SK-N-SH treated with all-trans-retinoic acid at 6 μM for 48 hours (cell line): ENCODE results near the gene CHPF.

Source experiments
- ATAC-seq: fragments of 200-7000 bp; cut with Tn5 transposase; 3 replicates; pipeline ENCODE4 v1.9.1; 2020; ENCODE audit warnings: mild to moderate bottlenecking, moderate library complexity
- BACH2 ChIP-seq: fragments of 250-450 bp; sonication (Bioruptor Pico); IDR thresholded peaks from 2 replicates; pipeline ENCODE4 v1.9.0; 2021; ENCODE audit warnings: mild to moderate bottlenecking, borderline replicate concordance
- CSDC2 ChIP-seq: fragments of 250-450 bp; sonication (Bioruptor Pico); IDR thresholded peaks from 2 replicates; pipeline ENCODE4 v1.5.0; 2020; ENCODE audit warnings: mild to moderate bottlenecking, moderate library complexity
- GLIS3 ChIP-seq: fragments of 250-450 bp; sonication (Bioruptor Pico); IDR thresholded peaks from 2 replicates; pipeline ENCODE4 v1.5.0; 2020; ENCODE audit warnings: mild to moderate bottlenecking, moderate library complexity
- OSR1 ChIP-seq: fragments of 250-450 bp; sonication (Bioruptor Pico); IDR thresholded peaks from 2 replicates; pipeline ENCODE4 v1.8.0; 2022; ENCODE audit warnings: moderate library complexity, mild to moderate bottlenecking, inconsistent platforms
- PATZ1 ChIP-seq: fragments of 250-450 bp; sonication (Bioruptor Pico); IDR thresholded peaks from 2 replicates; pipeline ENCODE4 v1.8.0; 2020; ENCODE audit warnings: mild to moderate bottlenecking, moderate library complexity, borderline replicate concordance
- PPARA ChIP-seq: fragments of 250-450 bp; sonication (Bioruptor Pico); IDR thresholded peaks from 2 replicates; pipeline ENCODE4 v1.5.0; 2020; ENCODE audit warnings: mild to moderate bottlenecking, borderline replicate concordance
- RARB ChIP-seq: fragments of 250-450 bp; sonication (Bioruptor Pico); IDR thresholded peaks from 2 replicates; pipeline ENCODE4 v1.8.0; 2021; ENCODE audit warnings: mild to moderate bottlenecking, moderate library complexity
- SNAI2 ChIP-seq: fragments of 250-450 bp; sonication (Bioruptor Pico); IDR thresholded peaks from 2 replicates; pipeline ENCODE4 v1.5.0; 2020; ENCODE audit warnings: mild to moderate bottlenecking, moderate library complexity
- TCF4 ChIP-seq: fragments of 250-450 bp; sonication (Bioruptor Pico); IDR thresholded peaks from 2 replicates; pipeline ENCODE4 v1.8.0; 2021; ENCODE audit warnings: mild to moderate bottlenecking, moderate library complexity, borderline replicate concordance
- TOX ChIP-seq: fragments of 250-450 bp; sonication (Bioruptor Pico); IDR thresholded peaks from 2 replicates; pipeline ENCODE4 v1.8.0; 2021; ENCODE audit warnings: mild to moderate bottlenecking, moderate library complexity, borderline replicate concordance
- TSHZ2 ChIP-seq: fragments of 250-450 bp; sonication (Bioruptor Pico); IDR thresholded peaks from 2 replicates; pipeline ENCODE4 v1.5.0; 2020; ENCODE audit warnings: mild to moderate bottlenecking, moderate library complexity
- ZC3H10 ChIP-seq: fragments of 250-450 bp; sonication (Bioruptor Pico); IDR thresholded peaks from 2 replicates; pipeline ENCODE4 v1.5.1; 2021; ENCODE audit warnings: mild to moderate bottlenecking, moderate library complexity
- ZFP3 ChIP-seq: fragments of 250-450 bp; sonication (Bioruptor Pico); IDR thresholded peaks from 2 replicates; pipeline ENCODE4 v1.5.0; 2020; ENCODE audit warnings: mild to moderate bottlenecking, moderate library complexity
- ZFP30 ChIP-seq: fragments of 450-650 bp; formaldehyde crosslinking; IDR thresholded peaks from 2 replicates; pipeline ENCODE4 v1.5.0; 2022; ENCODE audit warnings: mild to moderate bottlenecking, moderate library complexity
- ZNF565 ChIP-seq: fragments of 450-650 bp; formaldehyde crosslinking; conservative IDR thresholded peaks from 2 replicates; pipeline ENCODE4 v1.5.0; 2020; ENCODE audit warnings: low read depth, mild to moderate bottlenecking, moderate library complexity
- ZNF70 ChIP-seq: fragments of 450-650 bp; formaldehyde crosslinking; IDR thresholded peaks from 2 replicates; pipeline ENCODE4 v1.5.0; 2020; ENCODE audit warnings: mild to moderate bottlenecking, moderate library complexity
- ZNF8 ChIP-seq: fragments of 450-650 bp; formaldehyde crosslinking; IDR thresholded peaks from 2 replicates; pipeline ENCODE4 v1.5.0; 2020; ENCODE audit warnings: mild to moderate bottlenecking, moderate library complexity
- TF ChIP-seq, protein P1 (sequence below): fragments of 250-450 bp; sonication (Bioruptor Pico); IDR thresholded peaks from 2 replicates; pipeline ENCODE4 v1.8.0; 2021; ENCODE audit warnings: low read depth, mild to moderate bottlenecking, moderate library complexity, borderline replicate concordance
- TF ChIP-seq, protein P2 (sequence below): fragments of 250-450 bp; sonication (Bioruptor Pico); IDR thresholded peaks from 2 replicates; pipeline ENCODE4 v1.5.1; 2020; ENCODE audit warnings: low read depth, mild to moderate bottlenecking, moderate library complexity
- TF ChIP-seq, protein P3 (sequence below): fragments of 250-450 bp; sonication (Bioruptor Pico); IDR thresholded peaks from 2 replicates; pipeline ENCODE4 v1.5.1; 2021; ENCODE audit warnings: mild to moderate bottlenecking, moderate library complexity

CHPF gene

DNA sequence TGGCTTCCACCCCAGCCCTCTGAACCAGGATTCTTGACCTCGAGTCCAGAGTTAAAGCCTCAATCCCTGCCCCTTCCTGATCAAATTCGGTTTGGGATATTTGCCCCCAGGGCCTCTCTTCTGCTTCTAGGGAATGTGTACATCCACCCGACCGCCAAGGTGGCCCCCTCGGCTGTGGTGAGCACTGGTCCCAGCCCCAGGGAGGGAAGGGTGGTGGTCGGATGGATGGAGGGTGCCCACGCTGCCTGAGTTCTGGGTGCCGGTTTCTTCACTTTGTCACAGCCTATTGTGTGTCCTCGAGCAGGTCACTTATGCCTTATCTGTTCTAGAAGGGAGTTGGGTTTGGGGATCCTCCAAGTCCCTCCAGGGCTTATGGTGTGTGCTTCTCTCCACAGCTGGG lies 38.0 kb downstream of the CHPF start (continued):
- no peak for TF ChIP-seq OSR1
- TF ChIP-seq ZNF8 (CRISPR knock-in tag): no peak
- TF ChIP-seq ZC3H10 (CRISPR knock-in tag): no peak
- TF ChIP-seq TOX (CRISPR knock-in tag): no peak
- no peak for TF ChIP-seq ZFP3 (CRISPR knock-in tag)
- no peak for TF ChIP-seq GLIS3
- no peak for TF ChIP-seq TSHZ2 (CRISPR knock-in tag)
- no peak for TF ChIP-seq PATZ1 (CRISPR knock-in tag)

DNA sequence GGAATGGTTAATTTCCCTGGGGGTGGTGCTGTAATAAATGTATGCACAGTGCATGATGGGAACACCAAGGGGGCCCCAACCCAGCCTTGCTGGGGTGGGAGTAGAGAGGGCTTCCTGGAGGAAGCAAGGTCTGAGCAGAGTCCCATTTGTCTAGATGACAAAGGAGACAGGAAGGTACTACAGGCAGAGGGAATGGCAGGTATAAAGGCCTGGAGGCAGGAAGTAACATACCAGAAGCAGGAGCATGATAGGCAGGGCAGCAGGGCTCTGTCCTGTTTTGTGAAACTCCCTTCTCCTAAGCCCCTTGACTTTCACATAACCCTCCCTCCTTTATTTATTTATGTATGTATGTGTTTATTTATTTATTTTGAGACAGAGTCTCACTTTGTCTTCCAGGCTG lies 41.0 kb downstream of the CHPF start:
- TF ChIP-seq SNAI2 (CRISPR knock-in tag) (no peak), BACH2 (no peak)

GRCh38 chr2:219501849-219502248 lies 41.8 kb downstream of the CHPF start:
- ATAC-seq: no peak
- TF ChIP-seq TOX (CRISPR knock-in tag): no peak
- no peak for TF ChIP-seq ZC3H10 (CRISPR knock-in tag)
- TF ChIP-seq SNAI2 (CRISPR knock-in tag): no peak
- no peak for TF ChIP-seq ZNF565
- TF ChIP-seq BACH2: no peak
- no peak for TF ChIP-seq ZNF8 (CRISPR knock-in tag)
- TF ChIP-seq, protein P1, sequence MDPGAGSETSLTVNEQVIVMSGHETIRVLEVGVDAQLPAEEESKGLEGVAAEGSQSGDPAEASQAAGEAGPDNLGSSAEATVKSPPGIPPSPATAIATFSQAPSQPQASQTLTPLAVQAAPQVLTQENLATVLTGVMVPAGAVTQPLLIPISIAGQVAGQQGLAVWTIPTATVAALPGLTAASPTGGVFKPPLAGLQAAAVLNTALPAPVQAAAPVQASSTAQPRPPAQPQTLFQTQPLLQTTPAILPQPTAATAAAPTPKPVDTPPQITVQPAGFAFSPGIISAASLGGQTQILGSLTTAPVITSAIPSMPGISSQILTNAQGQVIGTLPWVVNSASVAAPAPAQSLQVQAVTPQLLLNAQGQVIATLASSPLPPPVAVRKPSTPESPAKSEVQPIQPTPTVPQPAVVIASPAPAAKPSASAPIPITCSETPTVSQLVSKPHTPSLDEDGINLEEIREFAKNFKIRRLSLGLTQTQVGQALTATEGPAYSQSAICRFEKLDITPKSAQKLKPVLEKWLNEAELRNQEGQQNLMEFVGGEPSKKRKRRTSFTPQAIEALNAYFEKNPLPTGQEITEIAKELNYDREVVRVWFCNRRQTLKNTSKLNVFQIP (CRISPR knock-in tag): no peak
- TF ChIP-seq TCF4 (CRISPR knock-in tag): no peak
- no peak for TF ChIP-seq RARB (CRISPR knock-in tag)
- TF ChIP-seq ZNF70 (CRISPR knock-in tag): no peak
- TF ChIP-seq, protein P2, sequence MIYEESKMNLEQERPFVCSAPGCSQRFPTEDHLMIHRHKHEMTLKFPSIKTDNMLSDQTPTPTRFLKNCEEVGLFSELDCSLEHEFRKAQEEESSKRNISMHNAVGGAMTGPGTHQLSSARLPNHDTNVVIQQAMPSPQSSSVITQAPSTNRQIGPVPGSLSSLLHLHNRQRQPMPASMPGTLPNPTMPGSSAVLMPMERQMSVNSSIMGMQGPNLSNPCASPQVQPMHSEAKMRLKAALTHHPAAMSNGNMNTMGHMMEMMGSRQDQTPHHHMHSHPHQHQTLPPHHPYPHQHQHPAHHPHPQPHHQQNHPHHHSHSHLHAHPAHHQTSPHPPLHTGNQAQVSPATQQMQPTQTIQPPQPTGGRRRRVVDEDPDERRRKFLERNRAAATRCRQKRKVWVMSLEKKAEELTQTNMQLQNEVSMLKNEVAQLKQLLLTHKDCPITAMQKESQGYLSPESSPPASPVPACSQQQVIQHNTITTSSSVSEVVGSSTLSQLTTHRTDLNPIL (CRISPR knock-in tag): no peak
- no peak for TF ChIP-seq ZFP30 (CRISPR knock-in tag)
- TF ChIP-seq GLIS3: no peak
- TF ChIP-seq, protein P3, sequence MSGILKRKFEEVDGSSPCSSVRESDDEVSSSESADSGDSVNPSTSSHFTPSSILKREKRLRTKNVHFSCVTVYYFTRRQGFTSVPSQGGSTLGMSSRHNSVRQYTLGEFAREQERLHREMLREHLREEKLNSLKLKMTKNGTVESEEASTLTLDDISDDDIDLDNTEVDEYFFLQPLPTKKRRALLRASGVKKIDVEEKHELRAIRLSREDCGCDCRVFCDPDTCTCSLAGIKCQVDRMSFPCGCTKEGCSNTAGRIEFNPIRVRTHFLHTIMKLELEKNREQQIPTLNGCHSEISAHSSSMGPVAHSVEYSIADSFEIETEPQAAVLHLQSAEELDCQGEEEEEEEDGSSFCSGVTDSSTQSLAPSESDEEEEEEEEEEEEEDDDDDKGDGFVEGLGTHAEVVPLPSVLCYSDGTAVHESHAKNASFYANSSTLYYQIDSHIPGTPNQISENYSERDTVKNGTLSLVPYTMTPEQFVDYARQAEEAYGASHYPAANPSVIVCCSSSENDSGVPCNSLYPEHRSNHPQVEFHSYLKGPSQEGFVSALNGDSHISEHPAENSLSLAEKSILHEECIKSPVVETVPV (CRISPR knock-in tag): no peak
- no peak for TF ChIP-seq ZFP3 (CRISPR knock-in tag)
- no peak for TF ChIP-seq OSR1
- TF ChIP-seq PATZ1 (CRISPR knock-in tag): no peak
- no peak for TF ChIP-seq CSDC2
- TF ChIP-seq PPARA (CRISPR knock-in tag): no peak

More for the DNA sequence above, 41.0 kb downstream of the CHPF start:
- no peak for ATAC-seq
